Measurements from ENCODE around the gene PEX10.

GRCh38 chr1:2412395-2412772 lies at the start of gene PEX10:
- TF ChIP-seq CTCF (IDR thresholded peaks at IDR 0.05; ENCODE audit: borderline replicate concordance, extremely low read depth, low read length, poor library complexity, severe bottlenecking) (no peak), EZH2 (IDR thresholded peaks at IDR 0.05; ENCODE audit: borderline replicate concordance, low read depth, low read length, severe bottlenecking) (no peak)

Measured in DND-41 (cell line).